HepG2 (cell line): Measurements from ENCODE around the gene DNPEP. TPM values are rescaled to one million over a fixed set of nuclear protein-coding genes. Genes with fewer than 3 reads are reported as not detected.

Source experiments
- ATF4 ChIP-seq, 2 experiments: fragments of 450-650 bp in 1 of 2; sonication (generic) in 1 of 2; formaldehyde crosslinking; IDR thresholded peaks; 2 replicates each; pipeline versions ENCODE4 v1.5.0 to v1.8.0; 2020 to 2022; ENCODE audit warnings: mild to moderate bottlenecking in 1 of 2, missing genetic modification reagents in 1 of 2
- CCDC6 ChIP-seq: sonication (generic); formaldehyde crosslinking; IDR thresholded peaks from 2 replicates; pipeline ENCODE4 v1.8.1; 2022; ENCODE audit warnings: mild to moderate bottlenecking, missing genetic modification reagents, moderate library complexity
- CREB3 ChIP-seq: sonication (generic); formaldehyde crosslinking; IDR thresholded peaks from 2 replicates; pipeline ENCODE4 v1.5.0; 2020; ENCODE audit warnings: missing genetic modification reagents
- ERF ChIP-seq: IDR thresholded peaks from 2 replicates; pipeline ENCODE4 v1.6.1; 2018; ENCODE audit warnings: missing biosample characterization, missing genetic modification reagents
- EZH2 ChIP-seq: conservative IDR thresholded peaks from 2 replicates; pipeline ENCODE4 v1.6.1; 2012; ENCODE audit warnings: mild to moderate bottlenecking, low read depth, low read length, moderate library complexity
- GATAD2A ChIP-seq: IDR thresholded peaks from 2 replicates; pipeline ENCODE4 v1.6.1; 2016
- HDAC1 ChIP-seq: sonication (generic); formaldehyde crosslinking; IDR thresholded peaks from 2 replicates; pipeline ENCODE4 v1.5.1; 2020; ENCODE audit warnings: mild to moderate bottlenecking, missing genetic modification reagents
- HNF1A ChIP-seq, 2 experiments: sonication (generic) in 1 of 2; formaldehyde crosslinking in 1 of 2; IDR thresholded peaks; 2 replicates each; pipeline versions ENCODE4 v1.4.0 to v1.6.1; 2016 to 2020; ENCODE audit warnings: borderline replicate concordance in 1 of 2, low read depth in 1 of 2, mild to moderate bottlenecking in 1 of 2, missing genetic modification reagents in 1 of 2
- ISL2 ChIP-seq: sonication (generic); formaldehyde crosslinking; IDR thresholded peaks from 2 replicates; pipeline ENCODE4 v1.5.0; 2020; ENCODE audit warnings: missing genetic modification reagents
- JDP2 ChIP-seq: sonication (generic); formaldehyde crosslinking; IDR thresholded peaks from 2 replicates; pipeline ENCODE4 v1.8.1; 2022; ENCODE audit warnings: missing genetic modification reagents, borderline replicate concordance
- JUND ChIP-seq: sonication (generic); formaldehyde crosslinking; IDR thresholded peaks from 2 replicates; pipeline ENCODE4 v1.8.0; 2022; ENCODE audit warnings: mild to moderate bottlenecking, missing genetic modification reagents
- KLF11 ChIP-seq: IDR thresholded peaks from 2 replicates; pipeline ENCODE4 v1.6.1; 2016; ENCODE audit warnings: missing compliant biosample characterization
- PTBP1 ChIP-seq: fragments of 200-400 bp; formaldehyde crosslinking; IDR thresholded peaks from 2 replicates; pipeline ENCODE4 v1.6.1; 2018; ENCODE audit warnings: low read length, low read depth; ENCODE audit not compliant: poor library complexity, severe bottlenecking
- RAD21 ChIP-seq: fragments of 450-650 bp; formaldehyde crosslinking; IDR thresholded peaks from 2 replicates; pipeline ENCODE4 v1.5.0; 2020; ENCODE audit warnings: mild to moderate bottlenecking
- REXO4 ChIP-seq: sonication (generic); formaldehyde crosslinking; IDR thresholded peaks from 2 replicates; pipeline ENCODE4 v1.8.0; 2022; ENCODE audit warnings: missing genetic modification reagents, mild to moderate bottlenecking, borderline replicate concordance
- SMARCE1 ChIP-seq: fragments of 450-650 bp; IDR thresholded peaks from 2 replicates; pipeline ENCODE4 v1.6.1; 2017; ENCODE audit warnings: borderline replicate concordance
- TBL1XR1 ChIP-seq: fragments of 150-350 bp; IDR thresholded peaks from 2 replicates; pipeline ENCODE4 v1.6.1; 2014; ENCODE audit warnings: borderline replicate concordance, low read length; ENCODE audit not compliant: partially characterized antibody
- TBP ChIP-seq: sonication (generic); formaldehyde crosslinking; IDR thresholded peaks from 2 replicates; pipeline ENCODE4 v1.5.0; 2020; ENCODE audit warnings: missing genetic modification reagents
- ZNF20 ChIP-seq: sonication (generic); formaldehyde crosslinking; IDR thresholded peaks from 2 replicates; pipeline ENCODE4 v1.4.0; 2020; ENCODE audit warnings: mild to moderate bottlenecking, moderate library complexity, missing genetic modification reagents
- ZNF292 ChIP-seq: sonication (generic); formaldehyde crosslinking; IDR thresholded peaks from 2 replicates; pipeline ENCODE4 v1.8.1; 2022; ENCODE audit warnings: mild to moderate bottlenecking, low read depth, missing genetic modification reagents, borderline replicate concordance
- ZNF296 ChIP-seq: sonication (generic); formaldehyde crosslinking; conservative IDR thresholded peaks from 2 replicates; pipeline ENCODE4 v1.5.0; 2020; ENCODE audit warnings: mild to moderate bottlenecking, missing genetic modification reagents
- polyA plus RNA-seq, 8 experiments: library from polyadenylated mRNA; depleted of rRNA in 3 of 8; stranded (reverse) in 7 of 8; unstranded in 1 of 8; fragments of >200 nt; fragmentation: Illumina TruSeq in 4 of 8; extraction: Trizol in 4 of 8; gene quantifications; 2 replicates each; pipeline versions ENCODE4 v1.2.1 to v1.2.3, GENCODE V29; 2011 to 2016; ENCODE audit warnings: low read depth in 4 of 8, missing spikeins in 1 of 8, mixed read lengths in 1 of 8; ENCODE audit not compliant: insufficient read depth in 1 of 8
- total RNA-seq, 5 experiments: library from RNA; depleted of rRNA; stranded (reverse); fragments of >200 nt; fragmentation: Illumina TruSeq; extraction: Trizol; gene quantifications; 2 replicates each; pipeline ENCODE4 v1.2.3, GENCODE V29; 2016; ENCODE audit warnings: low read depth in 1 of 5
- TF ChIP-seq, protein P1 (sequence below): sonication (generic); formaldehyde crosslinking; IDR thresholded peaks from 2 replicates; pipeline ENCODE4 v1.5.1; 2020; ENCODE audit warnings: mild to moderate bottlenecking, missing genetic modification reagents

DNPEP gene
- total and polyA plus RNA-seq, 2 of the 13 experiments (the other 11 are each of a cell fraction or from before 2014, with no cell fraction given), result 104 to 109 TPM

DNA sequence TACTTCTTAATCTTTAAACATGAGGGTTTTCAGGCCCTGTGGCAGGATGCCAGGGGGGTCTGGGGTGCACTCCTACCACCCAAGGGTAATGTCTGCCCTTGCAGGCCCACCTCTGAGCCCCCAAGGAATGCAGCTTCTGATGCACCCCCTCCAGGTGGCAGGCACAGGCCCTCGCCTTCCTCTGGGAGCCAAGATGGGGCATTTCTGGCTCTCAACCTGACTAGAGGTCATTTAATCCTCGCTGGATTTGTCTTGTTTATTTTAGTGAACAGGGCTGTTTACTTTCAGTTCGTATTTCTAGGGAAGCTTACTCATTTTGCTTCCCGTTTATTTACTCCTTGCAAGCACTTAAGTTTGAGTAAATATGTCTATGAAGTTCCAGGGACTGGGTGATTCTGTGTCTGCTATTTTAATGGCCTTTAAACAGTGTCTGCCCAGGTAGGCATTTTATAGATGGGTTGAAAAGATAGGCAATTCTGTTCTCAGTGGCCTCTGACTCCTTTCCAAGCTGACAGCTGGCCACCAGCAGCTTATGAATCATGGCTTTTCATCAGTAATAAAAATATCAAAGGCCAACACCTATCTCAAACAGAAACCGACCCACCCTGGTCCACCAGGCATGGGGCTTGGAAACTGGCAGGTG lies 11.1 kb upstream of the DNPEP start (continued):
- TF ChIP-seq ZNF20 (no peak), HNF1A (IDR thresholded peaks at IDR 0.05; ENCODE audit: low read depth) (0 out of 2 replicates have a peak, but pooled peaks have one; percentile 17), HNF1A (CRISPR knock-in tag; IDR thresholded peaks at IDR 0.05; ENCODE audit: borderline replicate concordance) (no peak), JDP2 (CRISPR knock-in tag) (no peak), TBP (no peak), ATF4 (CRISPR knock-in tag; IDR thresholded peaks at IDR 0.05) (no peak), CCDC6 (no peak), ZNF292 (CRISPR knock-in tag) (no peak), ISL2 (CRISPR knock-in tag) (peak; percentile 61; the same call in 1 of the 2 replicates), PTBP1 (no peak), JUND (CRISPR knock-in tag) (no peak), SMARCE1 (no peak), REXO4 (CRISPR knock-in tag) (no peak), KLF11 (CRISPR knock-in tag) (no peak), EZH2 (no peak), ERF (no peak), ZNF296 (CRISPR knock-in tag) (no peak), GATAD2A (CRISPR knock-in tag) (peak; percentile 82), HDAC1 (CRISPR knock-in tag) (no peak), RAD21 (CRISPR knock-in tag) (no peak), TBL1XR1 (peak; percentile 92), CREB3 (no peak)
- TF ChIP-seq, protein P1, sequence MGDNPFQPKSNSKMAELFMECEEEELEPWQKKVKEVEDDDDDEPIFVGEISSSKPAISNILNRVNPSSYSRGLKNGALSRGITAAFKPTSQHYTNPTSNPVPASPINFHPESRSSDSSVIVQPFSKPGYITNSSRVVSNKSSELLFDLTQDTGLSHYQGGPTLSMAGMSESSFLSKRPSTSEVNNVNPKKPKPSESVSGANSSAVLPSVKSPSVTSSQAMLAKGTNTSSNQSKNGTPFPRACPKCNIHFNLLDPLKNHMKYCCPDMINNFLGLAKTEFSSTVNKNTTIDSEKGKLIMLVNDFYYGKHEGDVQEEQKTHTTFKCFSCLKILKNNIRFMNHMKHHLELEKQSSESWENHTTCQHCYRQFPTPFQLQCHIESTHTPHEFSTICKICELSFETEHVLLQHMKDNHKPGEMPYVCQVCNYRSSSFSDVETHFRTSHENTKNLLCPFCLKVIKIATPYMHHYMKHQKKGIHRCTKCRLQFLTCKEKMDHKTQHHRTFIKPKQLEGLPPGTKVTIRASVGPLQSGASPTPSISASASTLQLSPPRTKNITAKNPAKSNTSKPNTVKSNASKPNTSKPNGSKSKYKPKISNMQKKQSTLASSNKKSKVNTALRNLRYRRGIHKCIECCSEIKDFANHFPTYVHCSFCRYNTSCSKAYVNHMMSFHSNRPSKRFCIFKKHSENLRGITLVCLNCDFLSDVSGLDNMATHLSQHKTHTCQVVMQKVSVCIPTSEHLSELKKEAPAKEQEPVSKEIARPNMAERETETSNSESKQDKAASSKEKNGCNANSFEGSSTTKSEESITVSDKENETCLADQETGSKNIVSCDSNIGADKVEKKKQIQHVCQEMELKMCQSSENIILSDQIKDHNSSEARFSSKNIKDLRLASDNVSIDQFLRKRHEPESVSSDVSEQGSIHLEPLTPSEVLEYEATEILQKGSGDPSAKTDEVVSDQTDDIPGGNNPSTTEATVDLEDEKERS, result 0 out of 2 replicates have a peak, but pooled peaks have one; percentile 22
